Activated CD4-positive, alpha-beta T cell treated with anti-CD3 and anti-CD28 coated beads for 4 hours (primary cell): ENCODE measurements around the gene MAST2.

ENCODE experiments used
- DNase-seq, 2 donors: peaks; one replicate each; pipeline ENCODE4 v3.0.0-alpha.2; 2020

The MAST2 gene

GRCh38 chr1:46076343-46076742, 272.9 kb downstream of the MAST2 start:
- no peak for DNase-seq

GRCh38 chr1:46077644-46078043, 274.2 kb downstream of the MAST2 start:
- DNase-seq, result no peak

GRCh38 chr1:46080257-46080656, 276.8 kb downstream of the MAST2 start:
- DNase-seq, result no peak

- no peak for DNase-seq
These were observed 277.8 kb downstream of the MAST2 start for GRCh38 chr1:46081206-46081605.

- no peak for DNase-seq
These were observed 278.2 kb downstream of the MAST2 start for GRCh38 chr1:46081619-46082018.

GRCh38 chr1:46083579-46083978, 280.2 kb downstream of the MAST2 start:
- no peak for DNase-seq

GRCh38 chr1:46084553-46085451, 281.4 kb downstream of the MAST2 start:
- no peak for DNase-seq
